Fibroblast of the aortic adventitia (primary cell): ENCODE measurements around the gene AHNAK. TPM values are rescaled to one million over a fixed set of nuclear protein-coding genes. Genes with fewer than 3 reads are reported as not detected.

ENCODE experiments used
- DNase-seq: peaks from one replicate; pipeline ENCODE4 v3.0.0-alpha.2; 2010; ENCODE audit warnings: low read depth
- H3K4me3 ChIP-seq: 2 replicates; pipeline ENCODE4 v1.5.1; 2011; ENCODE audit warnings: low read depth, mild to moderate bottlenecking, control low read depth, low read length, moderate library complexity
- total RNA-seq: library from RNA; depleted of rRNA; stranded (reverse); fragments of >200 nt; gene quantifications from 2 replicates; pipeline ENCODE4 v1.2.3, GENCODE V29; 2012; ENCODE audit warnings: low replicate concordance
- TF ChIP-seq, protein P1 (sequence below): IDR thresholded peaks from 2 replicates; pipeline ENCODE4 v1.5.1; 2011; ENCODE audit warnings: mild to moderate bottlenecking, low read length, control low read depth, inconsistent platforms; ENCODE audit not compliant: insufficient read depth

Gene AHNAK
- total RNA-seq, 1 donor = 737 TPM

DNA sequence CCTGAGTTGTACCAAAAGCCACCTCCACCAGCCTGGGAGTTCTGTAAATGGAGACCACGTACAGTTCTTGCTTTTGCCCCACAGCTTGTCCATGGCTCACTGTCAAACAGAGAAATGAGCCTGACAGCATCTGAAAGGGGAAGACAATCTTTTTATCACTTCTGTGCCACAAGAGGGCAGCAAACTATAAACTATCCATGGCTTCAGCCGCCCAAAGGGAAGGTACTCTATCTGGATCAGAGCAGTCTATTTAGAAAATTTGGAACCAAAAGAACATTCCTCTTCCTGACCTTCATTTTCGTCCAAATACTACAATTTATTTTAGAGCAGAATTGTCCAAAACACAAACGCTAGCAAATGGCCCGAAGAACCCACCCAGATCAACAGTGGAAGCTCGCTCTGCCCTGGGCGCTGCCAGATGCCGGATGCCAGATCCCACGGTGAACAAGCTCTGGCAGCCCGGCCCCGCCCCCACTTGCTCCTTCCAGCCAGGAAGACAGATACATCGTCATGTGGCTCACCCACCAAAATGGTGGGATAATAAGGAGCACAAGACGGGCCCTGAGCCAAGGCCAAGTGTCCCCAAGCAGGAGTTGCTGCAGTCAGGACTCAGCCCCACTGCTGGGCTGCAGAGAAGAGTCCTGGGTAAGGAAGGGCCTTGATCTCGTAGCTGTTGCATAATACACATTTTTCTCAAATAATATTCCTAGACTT lies 151.6 kb downstream of the AHNAK start:
- DNase-seq = peak; percentile 92
- peak overlapping the region; percentile 55 for H3K4me3 ChIP-seq
- TF ChIP-seq, protein P1, sequence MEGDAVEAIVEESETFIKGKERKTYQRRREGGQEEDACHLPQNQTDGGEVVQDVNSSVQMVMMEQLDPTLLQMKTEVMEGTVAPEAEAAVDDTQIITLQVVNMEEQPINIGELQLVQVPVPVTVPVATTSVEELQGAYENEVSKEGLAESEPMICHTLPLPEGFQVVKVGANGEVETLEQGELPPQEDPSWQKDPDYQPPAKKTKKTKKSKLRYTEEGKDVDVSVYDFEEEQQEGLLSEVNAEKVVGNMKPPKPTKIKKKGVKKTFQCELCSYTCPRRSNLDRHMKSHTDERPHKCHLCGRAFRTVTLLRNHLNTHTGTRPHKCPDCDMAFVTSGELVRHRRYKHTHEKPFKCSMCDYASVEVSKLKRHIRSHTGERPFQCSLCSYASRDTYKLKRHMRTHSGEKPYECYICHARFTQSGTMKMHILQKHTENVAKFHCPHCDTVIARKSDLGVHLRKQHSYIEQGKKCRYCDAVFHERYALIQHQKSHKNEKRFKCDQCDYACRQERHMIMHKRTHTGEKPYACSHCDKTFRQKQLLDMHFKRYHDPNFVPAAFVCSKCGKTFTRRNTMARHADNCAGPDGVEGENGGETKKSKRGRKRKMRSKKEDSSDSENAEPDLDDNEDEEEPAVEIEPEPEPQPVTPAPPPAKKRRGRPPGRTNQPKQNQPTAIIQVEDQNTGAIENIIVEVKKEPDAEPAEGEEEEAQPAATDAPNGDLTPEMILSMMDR = peak; percentile 66

DNA sequence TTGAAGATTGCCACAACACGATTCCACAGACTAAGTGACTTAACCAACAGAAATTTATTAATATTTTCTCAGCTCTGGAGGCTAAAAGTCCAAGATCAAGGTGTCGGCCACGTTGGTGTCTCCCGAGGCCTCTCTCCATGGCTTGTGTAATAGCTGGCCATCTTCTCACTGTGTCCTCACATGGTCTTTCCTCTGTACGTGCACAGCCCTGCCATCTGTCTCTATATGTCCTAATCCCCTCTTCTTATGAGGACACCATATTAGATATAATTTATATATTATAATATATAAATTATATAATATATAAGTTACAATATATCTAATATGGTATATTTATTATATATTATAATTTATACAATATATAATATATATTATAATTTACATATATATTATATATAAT lies 152.9 kb downstream of the AHNAK start:
- TF ChIP-seq, protein P1 = no peak
- H3K4me3 ChIP-seq = no peak overlapping the region
- DNase-seq = no peak

DNA sequence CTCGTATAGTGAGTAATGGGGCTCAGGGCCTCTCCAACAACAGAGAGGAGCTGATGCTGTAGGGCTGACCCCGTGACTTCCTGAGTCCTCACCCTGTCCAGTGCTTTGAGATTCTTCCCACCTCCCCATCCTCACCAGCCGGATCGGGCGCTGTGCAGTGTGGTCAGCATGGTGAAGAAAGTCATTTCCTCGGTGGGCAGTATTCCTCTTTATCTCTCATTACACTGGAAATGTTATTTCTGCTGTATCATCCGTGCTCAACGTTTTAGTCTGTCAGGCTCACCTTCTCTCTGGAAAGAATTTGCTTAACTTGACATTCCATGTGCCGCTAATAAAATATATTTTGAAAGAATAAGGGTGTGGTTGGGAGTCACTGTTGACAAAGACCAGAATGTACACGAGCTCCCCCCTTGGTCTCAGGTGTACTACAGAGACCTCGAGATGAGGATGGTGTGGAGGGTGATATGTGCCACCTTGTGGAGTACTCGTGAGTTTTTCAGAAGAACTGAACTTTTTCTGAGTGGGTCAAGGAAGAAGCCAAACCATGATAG lies 153.5 kb downstream of the AHNAK start:
- DNase-seq = no peak
- TF ChIP-seq, protein P1 = no peak
- no peak overlapping the region for H3K4me3 ChIP-seq

DNA sequence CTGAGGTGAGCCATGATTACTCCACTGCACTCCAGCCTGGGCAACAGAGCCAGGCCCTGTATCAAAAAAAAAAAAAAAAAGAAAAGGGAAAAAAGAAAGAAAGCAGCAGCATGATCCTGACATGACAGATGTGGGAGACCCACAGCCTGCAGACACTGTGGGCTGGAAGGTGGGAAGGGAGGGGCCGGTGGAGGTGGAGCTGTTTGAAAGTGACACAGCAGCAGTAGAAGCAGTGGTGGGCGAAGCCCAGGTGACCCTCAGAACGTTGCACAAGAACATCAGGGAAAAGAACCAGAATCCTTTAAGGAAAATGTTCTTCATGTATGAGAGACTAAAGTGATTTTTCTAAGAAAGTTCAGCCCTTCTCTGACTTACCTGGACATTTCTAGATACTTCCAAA lies 154.1 kb downstream of the AHNAK start:
- DNase-seq = no peak
- TF ChIP-seq, protein P1 = no peak
- H3K4me3 ChIP-seq = no peak overlapping the region

DNA sequence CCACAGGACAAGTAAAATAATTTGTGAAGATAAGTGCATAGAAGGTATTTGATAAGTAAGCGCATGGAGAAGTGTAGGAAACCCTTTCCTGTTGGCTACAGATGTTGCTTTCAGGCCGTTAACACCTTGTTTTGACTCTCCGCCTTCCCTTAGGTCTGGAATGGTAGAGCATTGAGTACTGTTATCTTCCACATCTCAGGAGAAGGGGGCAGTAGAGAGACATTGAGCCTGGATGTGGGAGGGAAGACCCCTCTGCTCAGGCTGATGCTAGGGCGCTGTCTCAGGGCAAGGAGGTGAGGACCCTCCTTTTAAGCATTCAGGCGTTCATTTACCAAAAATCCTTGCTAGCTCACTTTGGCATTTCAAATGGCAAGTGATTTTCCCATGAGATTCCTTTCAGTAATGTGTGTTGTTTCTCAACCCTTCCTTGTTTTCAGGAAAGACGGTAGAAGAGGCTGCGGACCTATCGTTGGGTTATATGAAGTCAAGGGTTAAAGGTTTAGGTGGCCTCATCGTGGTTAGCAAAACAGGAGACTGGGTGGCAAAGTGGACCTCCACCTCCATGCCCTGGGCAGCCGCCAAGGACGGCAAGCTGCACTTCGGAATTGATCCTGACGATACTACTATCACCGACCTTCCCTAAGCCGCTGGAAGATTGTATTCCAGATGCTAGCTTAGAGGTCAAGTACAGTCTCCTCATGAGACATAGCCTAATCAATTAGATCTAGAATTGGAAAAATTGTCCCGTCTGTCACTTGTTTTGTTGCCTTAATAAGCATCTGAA lies 154.8 kb downstream of the AHNAK start:
- TF ChIP-seq, protein P1 = no peak
- DNase-seq = no peak
- H3K4me3 ChIP-seq = no peak overlapping the region

DNA sequence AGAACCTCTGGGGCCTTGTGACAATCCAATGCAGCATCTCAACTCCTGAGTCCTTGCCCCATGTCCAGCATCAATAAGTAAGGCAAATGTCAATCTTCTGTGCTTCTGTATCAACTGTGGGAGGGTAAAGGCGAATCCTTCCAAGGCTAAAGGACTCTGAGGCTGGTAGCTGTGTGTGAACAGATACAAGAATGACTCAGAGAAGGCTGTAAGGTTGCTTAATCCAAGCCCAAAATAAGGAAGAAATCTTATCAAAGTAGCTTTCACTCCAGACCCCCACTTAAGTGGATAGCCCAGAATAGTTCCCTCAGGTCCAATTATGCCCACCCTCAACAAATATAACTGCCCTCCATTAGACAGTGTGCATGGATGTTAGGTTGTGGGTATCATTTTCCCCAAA lies 155.9 kb downstream of the AHNAK start:
- no peak for DNase-seq
- TF ChIP-seq, protein P1 = no peak
- H3K4me3 ChIP-seq = no peak overlapping the region
